HG02571 (cell line): ENCODE measurements around the gene KRT81.
"Not testable (repeated sequence)": the region's sequence is repeated elsewhere in the genome, so short reads cannot be mapped to it uniquely, and the experiment has no call there.

Source experiments
- ATAC-seq: cut with Tn5 transposase; IDR thresholded peaks from one replicate; pipeline ENCODE4 v1.9.1; 2021; ENCODE audit warnings: mild to moderate bottlenecking, moderate library complexity; ENCODE audit not compliant: unreplicated experiment

KRT81 gene

DNA sequence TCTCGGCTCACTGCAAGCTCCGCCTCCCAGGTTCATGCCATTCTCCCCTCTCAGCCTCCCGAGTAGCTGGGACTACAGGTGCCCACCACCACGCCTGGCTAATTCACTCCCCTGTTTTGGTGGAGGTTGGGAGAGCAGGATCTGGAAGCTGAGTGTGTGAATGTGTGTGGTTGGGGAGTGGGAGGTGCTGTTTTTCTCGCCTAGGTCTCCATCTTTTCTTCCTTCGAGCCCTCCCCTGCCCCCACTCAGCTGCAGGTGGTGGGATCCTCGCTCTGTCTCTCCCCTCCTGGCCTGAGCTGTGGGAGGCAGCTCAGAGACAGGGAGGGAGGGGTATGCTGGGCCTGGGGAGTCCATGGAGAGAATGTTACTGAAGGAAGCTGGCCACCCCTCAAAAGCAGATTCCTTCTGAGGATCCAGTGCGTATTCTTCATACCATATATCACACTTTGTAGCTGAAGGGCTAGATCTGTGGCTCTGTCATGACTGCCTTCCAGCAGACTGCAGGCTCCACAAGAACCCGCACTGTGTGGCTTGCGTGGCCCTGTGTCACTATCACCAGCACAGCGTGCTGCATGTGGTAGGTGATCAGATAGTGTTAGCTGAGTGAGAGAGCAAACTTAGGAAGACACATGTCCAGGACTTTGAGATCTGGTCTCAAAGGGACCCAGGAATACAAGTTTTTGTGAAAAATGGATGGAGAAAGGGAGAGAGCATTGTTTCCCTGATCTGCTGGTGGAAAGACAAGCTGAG lies 27.1 kb upstream of the KRT81 start:
- ATAC-seq = no peak

GRCh38 chr12:52317468-52318052 lies 26.2 kb upstream of the KRT81 start:
- no peak for ATAC-seq

GRCh38 chr12:52316701-52317100 lies 25.4 kb upstream of the KRT81 start:
- ATAC-seq = no peak

GRCh38 chr12:52316290-52316689 lies 25.0 kb upstream of the KRT81 start:
- no peak for ATAC-seq

- not testable (repeated sequence) for ATAC-seq
Observed at GRCh38 chr12:52315721-52316120, 24.4 kb upstream of the KRT81 start.

DNA sequence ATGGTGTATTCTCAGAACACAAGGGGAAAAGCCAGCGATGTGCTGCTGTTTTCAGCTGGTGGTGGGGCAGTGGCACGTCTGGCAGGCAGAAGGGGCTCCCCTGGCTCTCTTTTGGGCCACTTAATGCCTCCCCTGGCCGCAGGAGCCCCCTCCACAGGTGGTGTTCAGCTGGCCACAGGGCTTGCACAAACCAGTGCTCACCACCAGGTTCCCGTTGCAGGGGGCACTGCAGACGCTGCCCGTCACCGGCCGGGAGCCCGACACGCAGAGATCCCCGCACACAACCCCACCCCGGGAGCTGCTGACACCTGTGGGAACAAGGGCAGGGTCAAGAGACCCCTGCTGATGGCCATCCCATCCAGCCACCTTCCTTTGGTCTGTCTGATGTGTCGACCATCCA lies 23.2 kb upstream of the KRT81 start:
- no peak for ATAC-seq

GRCh38 chr12:52313926-52314325 lies 22.6 kb upstream of the KRT81 start:
- ATAC-seq = no peak

DNA sequence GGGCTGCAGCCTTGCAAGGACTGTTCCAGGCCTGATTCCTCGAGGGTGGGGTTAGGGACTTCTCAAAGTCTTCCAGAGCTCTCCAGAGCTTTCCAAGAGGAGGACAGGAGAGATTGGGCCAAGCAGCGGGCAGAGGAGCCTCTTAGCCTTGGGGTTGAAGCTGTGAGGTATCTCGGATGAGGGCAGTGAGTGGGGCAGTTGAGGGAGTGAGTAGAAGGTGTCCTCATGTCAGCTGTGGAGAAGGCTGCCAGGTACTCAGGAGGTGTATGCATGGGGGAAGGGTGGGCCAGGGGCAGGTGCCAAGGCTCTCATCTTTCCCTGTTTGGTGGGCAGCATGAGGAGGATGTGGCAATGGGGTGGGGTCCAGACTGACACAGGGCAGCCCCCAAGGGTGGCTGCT lies 22.1 kb upstream of the KRT81 start:
- no peak for ATAC-seq

- ATAC-seq = no peak
Observed at GRCh38 chr12:52312086-52312485, 20.8 kb upstream of the KRT81 start.

DNA sequence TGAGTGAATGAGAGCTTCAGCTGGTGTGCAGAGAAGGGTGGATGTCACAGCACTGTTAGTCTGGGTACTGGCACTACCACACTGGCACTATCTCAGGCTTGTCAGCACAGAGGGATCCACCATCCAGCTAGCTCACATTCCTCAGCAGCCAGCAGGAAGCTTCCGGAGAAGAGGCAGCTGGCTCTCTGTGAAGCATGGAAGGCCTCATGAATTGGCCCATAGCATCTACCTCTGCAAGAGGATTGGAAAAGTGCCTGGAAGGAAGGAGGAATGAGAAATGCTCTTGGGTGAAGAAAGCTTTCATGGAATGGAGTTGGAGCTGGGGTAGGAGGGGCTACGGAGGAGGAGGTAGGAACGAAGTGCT lies 19.9 kb upstream of the KRT81 start:
- no peak for ATAC-seq

DNA sequence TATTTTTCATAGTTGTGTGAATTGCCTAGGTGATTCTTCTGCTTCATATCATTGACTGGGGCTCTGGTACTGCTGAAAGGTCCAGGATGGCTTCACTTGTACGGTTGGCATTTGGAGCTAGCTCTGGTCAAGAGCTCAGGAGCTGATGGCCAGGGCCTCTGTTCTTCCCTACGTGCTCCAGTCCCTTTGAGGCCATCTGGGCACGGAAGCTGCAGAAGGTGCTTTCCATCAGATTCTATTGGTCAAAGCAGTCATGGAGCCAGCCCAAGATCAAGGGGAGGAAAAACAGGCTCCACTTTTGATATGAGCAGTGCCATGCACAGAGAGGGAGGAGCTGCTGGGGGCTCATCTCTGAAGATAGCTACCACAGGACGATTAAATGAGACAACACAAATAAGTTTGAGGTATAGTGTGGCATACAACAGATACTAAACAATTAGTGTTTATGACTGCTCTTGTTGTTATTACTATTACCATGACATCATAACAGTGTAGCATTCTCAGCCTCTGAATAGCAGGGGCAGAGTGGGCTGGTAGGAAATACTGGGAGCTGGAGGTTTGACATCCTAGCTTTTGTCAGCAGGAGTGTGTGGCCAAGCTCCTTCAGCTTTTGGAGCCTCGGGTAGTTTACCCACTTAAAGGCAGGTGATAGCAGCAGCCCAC lies 19.4 kb upstream of the KRT81 start:
- ATAC-seq = no peak

GRCh38 chr12:52308806-52309425 lies 17.6 kb upstream of the KRT81 start:
- no peak for ATAC-seq

GRCh38 chr12:52307836-52308805 lies 16.8 kb upstream of the KRT81 start:
- no peak for ATAC-seq

DNA sequence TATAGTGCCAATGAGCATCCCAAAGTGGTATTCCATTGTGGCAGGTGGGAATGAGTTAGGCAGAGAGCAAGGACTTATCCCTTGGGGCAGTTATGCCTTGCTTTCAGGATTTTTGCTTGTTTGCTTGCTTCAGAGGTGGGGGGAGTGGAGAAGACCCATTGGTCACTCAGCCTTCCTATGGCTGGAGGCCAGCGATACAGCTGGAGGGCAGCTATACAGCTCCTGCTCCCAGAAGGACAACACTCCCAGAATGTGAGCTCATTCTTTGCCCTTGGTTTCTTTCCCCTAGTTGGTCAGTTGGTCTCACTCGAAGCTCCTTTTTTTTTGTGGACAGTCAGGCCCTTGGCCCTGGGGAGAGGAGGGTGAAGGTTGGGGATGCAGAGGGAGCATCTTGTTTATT lies 15.4 kb upstream of the KRT81 start:
- ATAC-seq = no peak

GRCh38 chr12:52305921-52306705 lies 14.8 kb upstream of the KRT81 start:
- no peak for ATAC-seq

- ATAC-seq = not testable (repeated sequence)
Observed at GRCh38 chr12:52304941-52305411, 13.6 kb upstream of the KRT81 start.

DNA sequence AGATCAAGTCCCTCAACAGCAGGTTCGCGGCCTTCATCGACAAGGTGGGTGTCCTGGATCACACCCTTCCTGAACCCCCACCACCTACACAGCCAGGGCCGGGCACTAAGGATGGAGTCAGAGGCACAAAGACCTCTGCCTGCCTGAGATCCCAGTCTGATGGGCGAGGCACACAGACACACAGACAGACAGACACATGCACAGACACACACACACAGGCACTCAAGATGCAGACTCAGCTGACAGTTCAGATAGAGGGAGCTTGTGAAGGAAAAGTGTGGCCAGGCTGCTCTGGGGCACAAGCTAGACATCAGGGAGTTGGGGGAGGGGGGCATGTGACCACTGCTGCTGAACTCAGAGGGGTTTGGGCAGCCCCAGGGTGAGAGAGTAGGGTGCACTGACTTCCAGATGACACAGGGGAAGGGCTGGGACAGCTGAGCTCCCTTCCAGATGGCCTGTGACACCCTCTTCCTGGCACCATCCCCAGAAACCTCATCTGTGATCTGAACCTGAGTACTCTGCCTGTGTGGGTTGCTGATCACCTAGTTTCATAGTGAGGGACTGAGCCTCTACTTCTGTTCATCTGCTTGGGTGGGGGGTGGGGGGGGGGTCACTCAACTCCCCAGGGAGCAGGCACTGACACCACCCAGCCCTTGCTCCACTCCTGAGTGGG lies 11.0 kb upstream of the KRT81 start:
- ATAC-seq = not testable (repeated sequence)

DNA sequence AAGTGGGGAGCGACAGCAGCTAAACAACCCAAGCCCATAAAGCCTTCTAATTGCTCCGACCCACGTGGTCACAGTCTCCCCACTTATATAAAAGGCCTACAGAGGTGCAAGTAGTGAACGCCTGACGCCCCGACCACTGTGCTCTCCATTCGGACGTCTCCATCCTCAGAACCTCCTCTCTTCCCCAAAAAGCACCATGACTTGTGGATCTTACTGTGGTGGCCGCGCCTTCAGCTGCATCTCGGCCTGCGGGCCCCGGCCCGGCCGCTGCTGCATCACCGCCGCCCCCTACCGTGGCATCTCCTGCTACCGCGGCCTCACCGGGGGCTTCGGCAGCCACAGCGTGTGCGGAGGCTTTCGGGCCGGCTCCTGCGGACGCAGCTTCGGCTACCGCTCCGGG lies 10.4 kb upstream of the KRT81 start:
- not testable (repeated sequence) for ATAC-seq
